ENCODE measurements around the gene PPAT.

The PPAT gene

GRCh38 chr4:56356650-56357049 lies 78.8 kb downstream of the PPAT start:
- H3K27ac ChIP-seq: no peak overlapping the region
- no peaks in the 10 kb centered on the region for H3K27me3 ChIP-seq (replicated peaks)
- no peak for DNase-seq
- in situ Hi-C loops (cut with HindIII; ENCODE audit: low pct_ligation_motif_present, low sequenced_read_pairs): no loop called here
- no peak overlapping the region for H3K4me3 ChIP-seq (ENCODE audit: low read depth, low read length)
- H3K36me3 ChIP-seq (replicated peaks): no peaks in the 10 kb centered on the region
- TF ChIP-seq, protein P1, sequence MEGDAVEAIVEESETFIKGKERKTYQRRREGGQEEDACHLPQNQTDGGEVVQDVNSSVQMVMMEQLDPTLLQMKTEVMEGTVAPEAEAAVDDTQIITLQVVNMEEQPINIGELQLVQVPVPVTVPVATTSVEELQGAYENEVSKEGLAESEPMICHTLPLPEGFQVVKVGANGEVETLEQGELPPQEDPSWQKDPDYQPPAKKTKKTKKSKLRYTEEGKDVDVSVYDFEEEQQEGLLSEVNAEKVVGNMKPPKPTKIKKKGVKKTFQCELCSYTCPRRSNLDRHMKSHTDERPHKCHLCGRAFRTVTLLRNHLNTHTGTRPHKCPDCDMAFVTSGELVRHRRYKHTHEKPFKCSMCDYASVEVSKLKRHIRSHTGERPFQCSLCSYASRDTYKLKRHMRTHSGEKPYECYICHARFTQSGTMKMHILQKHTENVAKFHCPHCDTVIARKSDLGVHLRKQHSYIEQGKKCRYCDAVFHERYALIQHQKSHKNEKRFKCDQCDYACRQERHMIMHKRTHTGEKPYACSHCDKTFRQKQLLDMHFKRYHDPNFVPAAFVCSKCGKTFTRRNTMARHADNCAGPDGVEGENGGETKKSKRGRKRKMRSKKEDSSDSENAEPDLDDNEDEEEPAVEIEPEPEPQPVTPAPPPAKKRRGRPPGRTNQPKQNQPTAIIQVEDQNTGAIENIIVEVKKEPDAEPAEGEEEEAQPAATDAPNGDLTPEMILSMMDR (IDR thresholded peaks at IDR 0.05; ENCODE audit: low read depth, low read length, missing control alignments): no peak

DNA sequence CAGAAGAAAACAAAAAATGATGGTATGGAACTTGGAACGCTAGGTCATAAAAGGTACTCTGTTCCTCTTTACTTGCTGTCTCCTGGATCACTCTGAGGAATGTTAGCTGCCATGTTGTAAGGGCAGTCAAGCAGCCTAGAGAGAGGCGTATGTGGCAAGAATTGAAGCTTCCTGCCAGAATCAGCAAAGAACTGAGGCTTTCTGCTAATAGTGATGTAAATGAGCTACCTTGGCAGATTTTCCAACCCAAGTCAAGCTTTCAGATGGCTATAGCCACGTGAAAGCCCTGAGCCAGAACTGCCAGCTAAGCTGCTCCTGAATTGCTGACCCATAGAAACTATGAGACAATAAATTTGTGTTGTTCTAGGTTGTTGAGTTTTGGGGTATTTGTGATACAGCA lies 86.8 kb downstream of the PPAT start:
- TF ChIP-seq, protein P1 (IDR thresholded peaks at IDR 0.05; ENCODE audit: low read depth, low read length, missing control alignments): no peak
- Histone ChIP-seq H3K36me3 (replicated peaks) (no peaks in the 10 kb centered on the region), H3K27me3 (replicated peaks) (no peaks in the 10 kb centered on the region), H3K4me3 (ENCODE audit: low read depth, low read length) (no peak overlapping the region), H3K27ac (no peak overlapping the region)
- no peak for DNase-seq
- in situ Hi-C loops (cut with HindIII; ENCODE audit: low pct_ligation_motif_present, low sequenced_read_pairs): no loop called here

DNA sequence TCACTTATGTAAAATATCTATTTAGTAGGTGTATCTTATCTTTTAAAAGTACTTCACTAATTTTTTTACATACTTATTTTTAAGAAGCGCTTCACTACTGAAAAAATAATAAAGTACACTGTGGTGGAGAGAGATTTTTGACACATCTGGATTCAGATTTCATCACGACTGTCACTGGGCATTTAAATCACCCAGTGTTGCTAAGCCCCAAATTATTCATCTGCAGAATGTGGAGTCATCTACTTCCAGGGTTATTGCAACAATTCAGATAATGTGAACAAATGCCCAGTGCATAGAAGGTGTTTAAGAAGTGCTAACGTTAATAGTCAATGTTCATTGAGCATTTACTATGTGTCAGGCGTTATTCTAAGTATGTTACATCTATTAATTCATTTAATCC lies 90.0 kb downstream of the PPAT start:
- in situ Hi-C loops (cut with HindIII; ENCODE audit: low pct_ligation_motif_present, low sequenced_read_pairs): no loop called here
- Histone ChIP-seq H3K27me3 (replicated peaks) (no peaks in the 10 kb centered on the region), H3K27ac (no peak overlapping the region), H3K36me3 (replicated peaks) (no peaks in the 10 kb centered on the region), H3K4me3 (ENCODE audit: low read depth, low read length) (no peak overlapping the region)
- DNase-seq: no peak
- TF ChIP-seq, protein P1 (IDR thresholded peaks at IDR 0.05; ENCODE audit: low read depth, low read length, missing control alignments): no peak
